ENCODE measurements around the gene CCPG1. TPM values are rescaled to one million over a fixed set of nuclear protein-coding genes. Genes with fewer than 3 reads are reported as not detected.
"Not testable (repeated sequence)": the region's sequence is repeated elsewhere in the genome, so short reads cannot be mapped to it uniquely, and the experiment has no call there.

CCPG1 gene, protein sequence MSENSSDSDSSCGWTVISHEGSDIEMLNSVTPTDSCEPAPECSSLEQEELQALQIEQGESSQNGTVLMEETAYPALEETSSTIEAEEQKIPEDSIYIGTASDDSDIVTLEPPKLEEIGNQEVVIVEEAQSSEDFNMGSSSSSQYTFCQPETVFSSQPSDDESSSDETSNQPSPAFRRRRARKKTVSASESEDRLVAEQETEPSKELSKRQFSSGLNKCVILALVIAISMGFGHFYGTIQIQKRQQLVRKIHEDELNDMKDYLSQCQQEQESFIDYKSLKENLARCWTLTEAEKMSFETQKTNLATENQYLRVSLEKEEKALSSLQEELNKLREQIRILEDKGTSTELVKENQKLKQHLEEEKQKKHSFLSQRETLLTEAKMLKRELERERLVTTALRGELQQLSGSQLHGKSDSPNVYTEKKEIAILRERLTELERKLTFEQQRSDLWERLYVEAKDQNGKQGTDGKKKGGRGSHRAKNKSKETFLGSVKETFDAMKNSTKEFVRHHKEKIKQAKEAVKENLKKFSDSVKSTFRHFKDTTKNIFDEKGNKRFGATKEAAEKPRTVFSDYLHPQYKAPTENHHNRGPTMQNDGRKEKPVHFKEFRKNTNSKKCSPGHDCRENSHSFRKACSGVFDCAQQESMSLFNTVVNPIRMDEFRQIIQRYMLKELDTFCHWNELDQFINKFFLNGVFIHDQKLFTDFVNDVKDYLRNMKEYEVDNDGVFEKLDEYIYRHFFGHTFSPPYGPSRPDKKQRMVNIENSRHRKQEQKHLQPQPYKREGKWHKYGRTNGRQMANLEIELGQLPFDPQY
- total RNA-seq (2014; rRNA removed; shearing (Covaris generic)): 14.3 and 23.8 TPM in 2 replicates

DNA sequence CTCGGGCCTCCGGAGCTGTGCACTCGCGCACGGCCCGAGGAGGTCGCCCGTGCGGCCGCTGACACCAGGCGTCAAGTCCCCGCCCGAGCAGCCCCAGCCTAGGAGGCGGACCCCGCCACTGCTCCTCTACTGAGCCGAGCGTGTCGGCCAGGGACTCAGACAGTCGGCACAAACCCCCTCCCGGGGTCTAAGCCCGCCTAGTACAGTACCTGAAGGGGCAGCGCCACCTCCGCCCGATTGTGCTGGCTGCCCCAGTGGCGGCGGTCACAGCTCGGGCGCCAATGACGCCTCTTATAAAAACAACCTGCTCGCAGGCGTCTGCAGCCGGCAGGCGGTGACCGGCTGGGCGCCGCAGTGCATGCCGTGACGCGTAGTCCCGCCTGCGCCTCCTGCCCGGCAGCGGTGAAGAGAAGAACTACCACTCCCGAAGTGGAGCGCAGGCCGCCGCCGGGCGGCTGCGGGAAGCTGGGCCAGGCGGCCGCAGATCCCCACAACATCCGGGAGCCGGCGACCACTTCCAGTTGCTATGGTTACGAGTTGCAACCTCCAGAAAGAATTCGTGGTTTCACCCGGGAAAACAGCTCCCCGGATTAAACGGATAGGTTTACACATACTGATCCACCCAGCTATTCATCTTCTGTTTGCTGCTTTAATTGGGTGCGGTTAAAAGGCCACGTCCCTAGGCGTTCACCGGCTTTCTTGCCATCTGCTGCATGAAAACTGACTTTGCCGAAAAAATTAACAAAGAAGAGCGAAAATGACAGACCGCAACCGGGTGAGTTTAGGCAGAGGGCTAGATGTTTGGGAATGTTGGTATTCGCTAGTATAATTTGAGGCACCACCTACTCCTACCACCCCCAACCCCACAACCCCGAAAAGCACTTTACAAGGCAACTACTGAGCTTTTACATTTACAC is at the start of gene CCPG1, which contains the start of gene PIERCE2:
TSS of gene CCPG1 (minus strand) at position 348 of the 917 bp plus-strand sequence. CDS start 18,935 bp downstream, outside the sequence.
TSS of gene PIERCE2 (plus strand) at position 484 of the 917 bp plus-strand sequence. CDS start at position 758, 274 bp downstream.
- H3K36me3 ChIP-seq (replicated peaks; ENCODE audit: control insufficient read depth, insufficient read depth, low read length): no peaks in the 10 kb centered on the region
- no peaks in the 10 kb centered on the region for H3K27me3 ChIP-seq (ENCODE audit: control insufficient read depth, insufficient read depth, low read length)
- H3K4me3 ChIP-seq (ENCODE audit: insufficient read depth, low read depth, low read length): peak within 1 kb of the TSS; percentile 79
- peak; percentile 93 for DNase-seq

DNA sequence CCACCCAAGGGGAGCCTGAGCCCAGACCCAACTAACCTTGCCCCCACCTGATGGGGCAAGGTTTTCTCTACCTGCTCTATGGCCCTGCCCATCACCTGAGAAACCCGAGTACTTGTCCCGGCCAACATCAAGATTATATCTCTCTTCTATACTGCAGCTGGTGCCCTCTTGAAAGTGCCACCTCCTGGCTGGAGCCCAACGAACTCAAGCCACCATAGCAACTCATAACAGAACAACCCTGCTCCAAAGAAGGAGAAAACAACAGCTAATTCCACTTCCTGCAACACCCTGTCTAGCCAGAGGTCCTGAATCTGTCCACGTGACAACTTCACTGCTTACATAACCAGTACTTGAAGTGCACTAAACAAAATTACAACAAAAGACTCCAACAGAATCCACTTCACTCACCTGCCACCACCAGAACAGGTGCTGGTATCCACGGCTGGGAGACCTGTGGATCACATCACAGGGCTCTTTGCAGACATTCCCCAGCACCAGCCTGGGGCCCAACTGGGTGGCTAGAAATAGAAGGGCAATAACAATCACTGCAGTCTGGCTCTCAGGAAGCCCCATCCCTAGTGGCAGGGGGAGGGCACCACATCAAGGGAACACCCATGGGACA is 49.4 kb upstream of the CCPG1 start:
- H3K36me3 ChIP-seq (replicated peaks; ENCODE audit: control insufficient read depth, insufficient read depth, low read length): no peaks in the 10 kb centered on the region
- no peaks in the 10 kb centered on the region for H3K27me3 ChIP-seq (ENCODE audit: control insufficient read depth, insufficient read depth, low read length)
- no peak for DNase-seq
- H3K4me3 ChIP-seq (ENCODE audit: insufficient read depth, low read depth, low read length): no peak overlapping the region

DNA sequence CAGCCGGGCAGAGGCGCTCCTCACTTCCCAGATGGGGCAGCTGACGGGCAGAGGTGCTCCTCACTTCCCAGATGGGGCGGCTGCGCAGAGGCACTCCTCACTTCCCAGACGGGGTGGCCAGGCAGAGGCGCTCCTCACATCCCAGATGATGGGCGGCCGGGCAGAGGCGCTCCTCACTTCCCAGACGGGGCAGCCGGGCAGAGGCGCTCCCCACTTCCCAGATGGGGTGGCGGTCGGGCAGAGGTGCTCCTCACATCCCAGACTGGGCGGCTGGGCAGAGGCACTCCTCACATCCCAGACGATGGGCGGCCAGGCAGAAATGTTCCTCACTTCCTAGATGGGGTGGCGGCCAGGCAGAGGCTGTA is 38.9 kb upstream of the CCPG1 start:
- not testable (repeated sequence) for DNase-seq; H3K4me3 ChIP-seq (ENCODE audit: insufficient read depth, low read depth, low read length); H3K27me3 ChIP-seq (ENCODE audit: control insufficient read depth, insufficient read depth, low read length); H3K36me3 ChIP-seq (replicated peaks; ENCODE audit: control insufficient read depth, insufficient read depth, low read length)

DNA sequence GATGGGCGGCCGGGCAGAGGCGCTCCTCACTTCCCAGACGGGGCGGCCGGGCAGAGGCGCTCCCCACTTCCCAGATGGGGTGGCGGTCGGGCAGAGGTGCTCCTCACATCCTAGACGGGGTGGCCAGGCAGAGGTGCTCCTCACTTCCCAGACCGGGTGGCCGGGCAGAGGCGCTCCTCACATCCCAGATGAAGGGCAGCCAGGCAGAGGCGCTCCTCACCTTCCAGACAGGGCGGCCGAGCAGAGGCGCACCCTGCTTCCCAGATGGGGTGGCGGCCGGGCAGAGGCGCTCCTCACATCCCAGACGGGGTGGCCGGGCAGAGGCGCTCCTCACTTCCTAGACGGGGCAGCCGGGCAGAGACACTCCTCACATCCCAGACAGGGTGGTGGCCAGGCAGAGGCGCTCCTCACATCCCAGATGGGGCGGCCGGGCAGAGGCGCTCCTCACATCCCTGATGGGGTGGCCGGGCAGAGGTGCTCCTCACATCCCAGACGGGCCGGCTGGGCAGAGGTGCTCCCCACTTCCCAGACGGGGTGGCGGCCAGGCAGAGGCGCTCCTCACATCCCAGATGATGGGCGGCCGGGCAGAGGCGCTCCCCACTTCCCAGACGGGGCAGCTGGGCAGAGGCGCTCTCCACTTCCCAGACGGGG is 38.3 kb upstream of the CCPG1 start:
- H3K4me3 ChIP-seq (ENCODE audit: insufficient read depth, low read depth, low read length); DNase-seq; H3K36me3 ChIP-seq (replicated peaks; ENCODE audit: control insufficient read depth, insufficient read depth, low read length); H3K27me3 ChIP-seq (ENCODE audit: control insufficient read depth, insufficient read depth, low read length): not testable (repeated sequence)

DNA sequence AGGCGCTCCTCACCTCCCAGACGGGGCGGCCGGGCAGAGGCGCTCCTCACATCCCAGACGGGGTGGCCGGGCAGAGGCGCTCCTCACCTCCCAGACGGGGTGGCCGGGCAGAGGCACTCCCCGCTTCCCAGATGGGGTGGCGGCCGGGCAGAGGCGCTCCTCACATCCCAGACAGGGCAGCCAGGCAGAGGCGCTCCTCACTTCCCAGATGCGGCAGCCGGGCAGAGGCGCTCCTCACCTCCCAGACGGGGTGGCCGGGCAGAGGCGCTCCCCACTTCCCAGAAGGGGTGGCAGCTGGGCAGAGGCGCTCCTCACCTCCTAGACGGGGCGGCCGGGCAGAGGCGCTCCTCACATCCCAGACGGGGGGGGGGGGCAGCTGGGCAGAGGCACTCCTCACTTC is 37.8 kb upstream of the CCPG1 start:
- not testable (repeated sequence) for DNase-seq; H3K36me3 ChIP-seq (replicated peaks; ENCODE audit: control insufficient read depth, insufficient read depth, low read length); H3K4me3 ChIP-seq (ENCODE audit: insufficient read depth, low read depth, low read length); H3K27me3 ChIP-seq (ENCODE audit: control insufficient read depth, insufficient read depth, low read length)

DNA sequence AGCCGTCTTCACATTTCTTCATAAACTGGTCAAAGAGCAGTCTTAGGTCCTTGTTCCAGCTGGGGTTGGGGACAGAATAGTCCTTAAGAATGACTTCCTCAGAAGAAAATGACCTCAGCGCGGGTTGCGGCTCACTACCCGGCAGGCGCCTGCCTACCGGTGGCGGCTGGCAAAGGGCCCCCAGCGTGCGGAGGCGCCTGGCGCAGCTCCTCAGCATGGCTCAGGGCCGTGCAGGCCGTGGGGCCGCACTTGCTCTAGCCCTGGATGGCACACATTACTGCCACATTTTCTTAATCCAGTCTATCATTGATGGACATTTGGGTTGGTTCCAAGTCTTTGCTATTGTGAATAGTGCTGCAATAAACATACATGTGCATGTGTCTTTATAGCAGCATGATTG is 35.0 kb upstream of the CCPG1 start:
- H3K4me3 ChIP-seq (ENCODE audit: insufficient read depth, low read depth, low read length); DNase-seq; H3K27me3 ChIP-seq (ENCODE audit: control insufficient read depth, insufficient read depth, low read length); H3K36me3 ChIP-seq (replicated peaks; ENCODE audit: control insufficient read depth, insufficient read depth, low read length): not testable (repeated sequence)

DNA sequence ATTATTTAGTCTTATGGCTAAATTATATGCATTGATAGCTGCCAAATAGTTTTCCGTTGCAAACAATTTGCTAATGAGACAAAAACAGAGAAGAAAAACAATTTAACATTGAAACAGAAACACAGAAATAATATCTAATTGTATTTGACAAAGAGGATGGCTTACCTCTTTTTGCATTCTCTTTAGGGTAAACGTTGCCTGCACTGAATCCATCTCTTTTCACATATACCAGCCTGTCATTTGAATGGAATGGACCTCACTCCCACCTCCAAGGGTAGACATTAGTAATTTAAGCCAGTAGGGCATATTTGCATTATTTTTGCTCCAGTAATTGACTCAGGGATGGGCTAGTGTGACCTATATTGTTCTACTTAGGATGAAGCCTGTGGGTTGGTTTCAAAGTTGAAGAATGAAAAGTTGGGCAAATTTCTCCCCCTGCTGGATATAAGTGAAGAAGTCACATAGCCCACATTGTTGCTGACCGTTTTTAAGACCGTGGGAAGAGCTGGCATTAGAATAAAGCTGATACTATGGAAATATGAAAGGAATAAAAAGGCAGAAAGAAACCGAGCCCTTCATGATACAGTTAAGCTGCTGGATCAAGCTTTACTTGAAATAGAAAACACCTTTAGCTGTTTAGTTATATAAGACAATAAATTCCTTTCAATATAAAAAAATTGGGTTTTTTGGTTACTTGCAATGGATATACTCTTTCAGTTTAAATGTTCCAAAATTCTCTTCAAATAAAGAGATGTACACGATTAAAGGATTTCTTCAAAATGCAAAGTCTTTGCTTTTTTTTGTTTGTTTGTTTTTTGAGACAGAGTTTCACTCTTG is 27.0 kb upstream of the CCPG1 start:
- H3K27me3 ChIP-seq (ENCODE audit: control insufficient read depth, insufficient read depth, low read length): no peaks in the 10 kb centered on the region
- DNase-seq: peak; percentile 28
- H3K36me3 ChIP-seq (replicated peaks; ENCODE audit: control insufficient read depth, insufficient read depth, low read length): no peaks in the 10 kb centered on the region
- H3K4me3 ChIP-seq (ENCODE audit: insufficient read depth, low read depth, low read length): no peak overlapping the region

DNA sequence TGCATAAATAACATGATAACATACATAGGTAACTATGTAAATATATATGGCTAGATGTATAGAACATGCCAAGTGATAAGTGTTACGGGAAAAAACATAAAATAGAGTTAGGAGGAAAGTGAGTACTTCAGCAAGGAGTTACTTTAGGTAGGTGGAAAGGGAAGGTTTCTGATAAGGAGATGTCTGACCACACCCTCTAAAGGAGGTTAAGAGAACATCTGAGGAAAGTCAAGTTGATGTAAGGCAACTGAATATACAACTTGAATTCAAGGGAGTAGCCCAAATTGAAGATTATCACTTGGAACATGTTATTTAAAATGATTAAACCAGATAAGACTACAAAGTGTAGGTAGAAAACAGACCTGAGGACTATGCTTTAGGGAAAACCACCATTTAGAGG is 13.9 kb upstream of the CCPG1 start:
- DNase-seq: no peak
- Histone ChIP-seq H3K4me3 (ENCODE audit: insufficient read depth, low read depth, low read length) (no peak overlapping the region), H3K36me3 (replicated peaks; ENCODE audit: control insufficient read depth, insufficient read depth, low read length) (no peaks in the 10 kb centered on the region), H3K27me3 (ENCODE audit: control insufficient read depth, insufficient read depth, low read length) (no peaks in the 10 kb centered on the region)

DNA sequence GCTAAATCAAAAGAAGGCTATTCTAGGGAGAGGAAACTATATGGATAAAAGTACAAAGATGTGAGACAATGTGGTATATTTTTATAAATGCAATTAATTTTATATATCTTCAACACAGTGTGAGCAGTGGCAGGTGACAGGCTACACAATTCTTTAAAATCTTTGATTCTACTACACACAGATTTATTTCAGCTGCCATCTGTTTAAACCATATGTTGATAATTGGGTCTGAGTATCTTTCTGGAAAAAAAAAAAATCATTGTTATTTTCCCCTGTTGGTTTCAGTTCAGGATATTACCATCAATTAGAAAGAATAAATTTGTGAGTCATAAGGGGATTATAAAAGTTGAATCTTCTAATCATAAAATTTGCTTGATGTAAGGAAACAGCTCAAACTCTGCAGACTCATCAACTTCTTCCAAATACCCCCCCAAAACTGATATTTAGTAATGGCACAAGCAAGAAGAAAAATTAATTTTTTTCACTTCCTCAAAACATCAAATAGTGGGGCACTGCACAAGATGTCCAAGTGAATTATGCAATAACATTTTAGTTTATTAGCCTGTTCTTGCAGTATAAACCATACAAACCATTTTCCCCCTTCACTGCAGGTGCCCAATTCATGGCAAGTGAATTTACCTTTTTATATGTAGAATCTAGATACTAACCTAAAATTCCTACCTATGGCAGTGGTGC is 12.2 kb upstream of the CCPG1 start:
- DNase-seq: no peak
- H3K4me3 ChIP-seq (ENCODE audit: insufficient read depth, low read depth, low read length): no peak overlapping the region
- H3K36me3 ChIP-seq (replicated peaks; ENCODE audit: control insufficient read depth, insufficient read depth, low read length): no peaks in the 10 kb centered on the region
- H3K27me3 ChIP-seq (ENCODE audit: control insufficient read depth, insufficient read depth, low read length): no peaks in the 10 kb centered on the region

DNA sequence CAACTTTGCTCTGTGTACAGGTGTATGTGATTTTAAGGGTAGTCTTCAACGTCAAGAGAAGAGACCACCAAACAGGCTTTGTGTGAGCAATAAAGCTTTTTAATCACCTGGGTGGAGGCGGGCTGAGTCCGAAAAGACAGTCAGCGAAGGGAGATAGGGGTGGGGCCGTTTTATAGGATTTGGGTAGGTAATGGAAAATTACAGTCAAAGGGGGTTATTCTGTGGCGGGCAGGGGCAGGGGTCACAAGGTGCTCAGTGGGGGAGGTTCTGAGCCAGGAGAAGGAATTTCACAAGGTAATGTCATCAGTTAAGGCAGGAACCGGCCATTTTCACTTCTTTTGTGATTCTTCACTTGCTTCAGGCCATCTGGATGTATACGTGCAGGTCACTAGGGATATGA is 9.5 kb upstream of the CCPG1 start:
- not testable (repeated sequence) for H3K27me3 ChIP-seq (ENCODE audit: control insufficient read depth, insufficient read depth, low read length); H3K4me3 ChIP-seq (ENCODE audit: insufficient read depth, low read depth, low read length); DNase-seq; H3K36me3 ChIP-seq (replicated peaks; ENCODE audit: control insufficient read depth, insufficient read depth, low read length)

DNA sequence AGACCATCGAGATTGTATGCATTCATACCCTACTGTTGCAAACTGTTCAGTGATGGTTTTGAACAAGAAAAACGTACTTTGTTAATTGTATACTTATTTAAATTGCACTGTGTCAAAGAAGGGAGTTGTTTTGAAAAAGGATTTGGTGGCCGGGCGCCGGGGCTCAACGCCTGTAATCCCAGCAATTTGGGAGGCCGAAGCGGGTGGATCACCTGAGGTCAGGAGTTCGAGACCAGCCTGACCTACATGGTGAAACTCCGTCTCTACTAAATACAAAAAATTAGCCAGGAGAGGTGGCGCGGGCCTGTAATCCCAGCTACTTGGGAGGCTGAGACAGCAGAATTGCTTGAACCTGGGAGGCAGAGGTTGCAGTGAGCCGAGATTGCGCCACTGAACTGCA is 817 bp upstream of the CCPG1 start:
- not testable (repeated sequence) for H3K27me3 ChIP-seq (ENCODE audit: control insufficient read depth, insufficient read depth, low read length); DNase-seq; H3K36me3 ChIP-seq (replicated peaks; ENCODE audit: control insufficient read depth, insufficient read depth, low read length)
- H3K4me3 ChIP-seq (ENCODE audit: insufficient read depth, low read depth, low read length): peak overlapping the region; percentile 37

DNA sequence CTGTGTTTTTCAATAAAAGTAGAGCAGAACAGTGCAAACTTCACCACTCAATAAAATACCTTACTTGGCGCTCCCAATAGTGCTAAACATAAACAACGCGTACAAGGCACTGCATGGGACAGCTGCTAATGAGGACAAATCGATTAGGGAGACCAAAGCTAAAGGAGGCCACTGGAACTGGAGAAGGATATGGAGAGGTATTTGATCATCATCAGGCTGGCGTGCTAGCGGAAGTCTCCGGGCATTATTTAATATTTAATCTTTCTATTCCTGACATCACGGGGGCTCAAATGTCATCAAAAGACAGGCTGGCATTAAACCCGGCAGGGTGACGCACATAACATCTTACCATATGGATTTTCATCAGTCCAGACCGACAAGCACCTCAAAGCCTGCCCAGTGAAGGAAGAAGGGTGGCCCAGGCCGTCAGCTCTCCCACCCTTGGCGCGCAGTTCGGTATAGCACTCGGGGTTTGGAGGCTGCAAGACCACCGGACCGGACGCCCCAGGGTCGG is 604 bp downstream of the CCPG1 start:
- H3K36me3 ChIP-seq (replicated peaks; ENCODE audit: control insufficient read depth, insufficient read depth, low read length): no peaks in the 10 kb centered on the region
- H3K4me3 ChIP-seq (ENCODE audit: insufficient read depth, low read depth, low read length): peak overlapping the region; percentile 79
- peak; percentile 31 for DNase-seq
- no peaks in the 10 kb centered on the region for H3K27me3 ChIP-seq (ENCODE audit: control insufficient read depth, insufficient read depth, low read length)

Measured in H7 (cell line).